Naive B cell (primary cell): ENCODE measurements around the gene CLCN6. TPM values are rescaled to one million over a fixed set of nuclear protein-coding genes. Genes with fewer than 3 reads are reported as not detected.
A peak's percentile ranks its signal among the peaks of the same experiment; 100 is the strongest.

Experiments
- ATAC-seq, 2 donors: fragments of 150-1000 bp; cut with Tn5 transposase; 2 replicates each; pipeline ENCODE4 v1.10.0; 2021; ENCODE audit warnings: low read depth in 2 of 2, mild to moderate bottlenecking in 2 of 2, moderate library complexity in 2 of 2
- DNase-seq: peaks from one replicate; pipeline ENCODE4 v3.0.0; 2022
- H3K27ac Mint-ChIP-seq, 6 donors: one replicate each; pipeline ENCODE4 v1.8.0; 2020 to 2022; ENCODE audit warnings: mild to moderate bottlenecking in 6 of 6, mixed read lengths in 6 of 6, moderate library complexity in 5 of 6, inconsistent platforms in 2 of 6
- H3K27me3 Mint-ChIP-seq, 3 donors: one replicate each; pipeline ENCODE4 v1.8.0; 2021 to 2022; ENCODE audit warnings: mixed read lengths in 3 of 3, mild to moderate bottlenecking in 1 of 3
- H3K36me3 Mint-ChIP-seq, 2 donors: one replicate each; pipeline ENCODE4 v1.8.0; 2020 to 2022; ENCODE audit warnings: mixed read lengths in 2 of 2, inconsistent platforms in 1 of 2, mild to moderate bottlenecking in 1 of 2
- H3K4me1 Mint-ChIP-seq, 3 donors: one replicate each; pipeline ENCODE4 v1.8.0; 2020 to 2022; ENCODE audit warnings: mixed read lengths in 3 of 3, inconsistent platforms in 1 of 3, mild to moderate bottlenecking in 1 of 3, moderate library complexity in 1 of 3
- H3K4me3 Mint-ChIP-seq, 8 donors: one replicate each; pipeline ENCODE4 v1.8.0; 2020 to 2022; ENCODE audit warnings: mild to moderate bottlenecking in 8 of 8, mixed read lengths in 8 of 8, moderate library complexity in 8 of 8, inconsistent platforms in 2 of 8
- H3K9me3 Mint-ChIP-seq, 7 donors: one replicate each; pipeline ENCODE4 v1.8.0; 2020 to 2022; ENCODE audit warnings: mixed read lengths in 7 of 7, mild to moderate bottlenecking in 5 of 7, inconsistent platforms in 2 of 7, moderate library complexity in 1 of 7
- polyA plus RNA-seq, 6 donors: library from polyadenylated mRNA; unstranded; fragments of 300-500 nt; fragmentation: Illumina TruSeq; gene quantifications; one replicate each; pipeline ENCODE4 v1.2.3, GENCODE V29; 2021; ENCODE audit warnings: low read depth in 6 of 6

The CLCN6 gene
- 10 to 100 TPM in 2 of 6 donors, 1 to 10 TPM in 4; 1.9 to 19.0 (median 9.1) TPM for polyA plus RNA-seq

DNA sequence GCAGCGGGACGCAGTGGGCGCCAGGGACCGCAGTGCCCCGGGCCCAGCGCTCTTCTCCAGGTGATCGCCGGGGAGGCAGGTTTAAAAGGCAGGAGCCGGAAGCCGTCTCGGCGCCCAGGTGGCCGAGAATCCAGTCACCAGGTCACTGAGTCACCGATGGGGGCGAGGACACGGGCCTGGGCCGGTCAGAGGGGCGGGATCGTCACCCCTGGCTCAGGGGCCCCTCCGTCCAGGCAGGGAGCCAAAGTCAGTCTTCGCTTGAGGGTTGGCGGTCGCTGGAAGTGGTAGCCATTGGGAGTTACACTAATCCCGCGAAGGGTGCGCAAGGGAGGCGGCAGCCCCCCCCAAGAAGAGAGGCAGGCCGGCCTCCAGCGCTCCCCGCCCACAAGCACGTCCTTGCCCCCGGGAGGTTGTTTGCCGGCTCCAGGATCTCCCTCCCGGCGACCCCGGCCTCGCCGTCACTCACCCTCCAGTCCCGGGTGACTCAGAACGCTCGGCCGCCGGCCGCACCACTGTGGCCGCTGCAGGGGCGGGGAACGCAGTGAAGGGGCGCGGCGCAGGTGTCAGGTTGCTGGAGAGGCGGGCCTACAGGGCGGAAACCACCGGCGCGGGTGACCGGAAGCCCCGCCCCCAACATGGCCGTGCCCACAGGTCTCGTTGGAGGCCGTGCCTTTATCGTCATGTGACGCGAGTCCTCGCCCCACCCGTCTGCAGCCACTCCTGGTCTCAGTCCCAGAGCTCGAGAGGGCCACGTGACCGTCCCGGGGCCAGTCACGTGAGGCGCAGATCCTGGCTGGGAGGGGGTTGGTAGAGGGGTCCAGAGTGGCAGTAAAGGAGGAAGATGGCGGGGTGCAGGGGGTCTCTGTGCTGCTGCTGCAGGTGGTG, at the start of gene CLCN6, which contains the start of gene MTHFR:
CLCN6 (plus strand) TSS at position 770 of the 885 bp plus-strand sequence; CDS start at position 842, 72 bp downstream.
MTHFR (minus strand) TSS at position 543 of the 885 bp plus-strand sequence. CDS start 2,848 bp downstream, outside the sequence.
- Mint-ChIP-seq H3K9me3 (no peaks in the 10 kb centered on the region), H3K36me3 (peaks cover 0 to 4% of the 10 kb centered on the region in 2 donors), H3K4me1 (peaks cover 58 to 84% (median 73%) of the 10 kb centered on the region in 3 donors), H3K27me3 (no peaks in the 10 kb centered on the region), H3K4me3 (peak within 1 kb of the TSS; percentile 89 to 100 (median 97)), H3K27ac (peak within 1 kb of the TSS; percentile 98 to 100 (median 99))
- ATAC-seq (peak; percentile 82 to 84), DNase-seq (peak; percentile 100)

DNA sequence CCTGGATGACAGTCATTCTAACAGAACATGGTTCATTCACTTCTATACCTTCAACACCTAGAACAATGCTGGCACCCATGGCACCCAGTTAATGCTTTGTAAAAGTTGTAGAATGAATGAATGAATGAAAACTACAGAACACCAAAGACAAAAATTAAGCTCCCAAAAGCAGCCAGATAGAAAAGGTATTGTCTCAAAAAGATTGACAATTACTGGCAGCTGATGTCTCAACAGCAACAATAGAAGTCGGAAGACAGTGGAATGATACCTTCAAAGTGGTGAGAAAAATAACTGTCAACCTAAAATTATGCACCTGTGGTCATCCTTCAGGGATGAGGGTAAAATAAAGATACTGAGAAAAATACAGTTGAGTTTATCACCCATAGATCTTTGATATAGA, 48.9 kb upstream of the CLCN6 start:
- Mint-ChIP-seq H3K4me3 (no peak overlapping the region), H3K36me3 (peaks cover 0 to 8% of the 10 kb centered on the region in 2 donors), H3K9me3 (peaks cover 0 to 2% (median 0%) of the 10 kb centered on the region in 7 donors), H3K27me3 (peaks cover 8 to 33% (median 29%) of the 10 kb centered on the region in 3 donors), H3K27ac (no peak overlapping the region), H3K4me1 (peaks cover 0 to 8% (median 0%) of the 10 kb centered on the region in 3 donors)
- ATAC-seq (no peak), DNase-seq (no peak)

DNA sequence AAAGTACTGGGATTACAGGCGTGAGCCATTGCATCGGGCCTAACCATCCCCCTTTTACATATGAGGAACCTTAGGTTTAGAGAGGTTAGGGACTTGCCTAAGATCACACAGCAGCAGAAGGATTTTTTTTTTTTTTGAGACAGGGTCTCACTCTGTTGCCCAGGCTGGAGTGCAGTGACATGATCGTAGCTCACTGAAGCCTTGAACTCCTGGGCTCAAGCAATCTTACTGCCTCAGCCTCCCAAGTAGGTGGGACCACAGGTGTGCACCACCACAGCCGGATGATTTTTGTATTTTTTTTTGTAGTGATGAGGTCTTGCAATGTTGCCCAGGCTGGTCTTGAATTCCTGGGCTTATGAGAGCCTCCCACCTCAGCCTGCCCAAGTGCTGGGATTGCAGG, 46.2 kb upstream of the CLCN6 start:
- peak overlapping the region in 2 of 8 donors; percentile 7 to 25 for H3K4me3 Mint-ChIP-seq
- H3K9me3 Mint-ChIP-seq: peaks cover 0 to 2% (median 0%) of the 10 kb centered on the region in 7 donors
- H3K36me3 Mint-ChIP-seq: peaks cover 0 to 8% of the 10 kb centered on the region in 2 donors
- DNase-seq (no peak), ATAC-seq (no peak)
- H3K27me3 Mint-ChIP-seq: peaks cover 8 to 54% (median 44%) of the 10 kb centered on the region in 3 donors
- peaks cover 8% of the 10 kb centered on the region in 3 donors for H3K4me1 Mint-ChIP-seq
- no peak overlapping the region for H3K27ac Mint-ChIP-seq

GRCh38 chr1:11761285-11761684, 44.7 kb upstream of the CLCN6 start:
- Mint-ChIP-seq H3K27me3 (peaks cover 8 to 57% (median 45%) of the 10 kb centered on the region in 3 donors), H3K4me3 (peak overlapping the region in 3 of 8 donors; percentile 2 to 46 (median 16)), H3K36me3 (peaks cover 0 to 8% of the 10 kb centered on the region in 2 donors), H3K9me3 (peaks cover 0 to 2% (median 0%) of the 10 kb centered on the region in 7 donors), H3K27ac (no peak overlapping the region), H3K4me1 (peaks cover 8% of the 10 kb centered on the region in 3 donors)
- no peak for ATAC-seq
- no peak for DNase-seq

GRCh38 chr1:11761988-11762406, 44.0 kb upstream of the CLCN6 start, which contains the start of gene C1orf167:
C1orf167 (plus strand) TSS chr1:11762193; CDS start chr1:11764401, 2,208 bp downstream.
- ATAC-seq: peak in 1 of 2 donors; percentile 52
- Mint-ChIP-seq H3K27ac (peak within 1 kb of the TSS in 2 of 6 donors; percentile 38 to 58), H3K36me3 (peaks cover 0 to 8% of the 10 kb centered on the region in 2 donors), H3K4me3 (peak within 1 kb of the TSS in 6 of 8 donors; percentile 26 to 86 (median 46)), H3K27me3 (peaks cover 6 to 50% (median 44%) of the 10 kb centered on the region in 3 donors), H3K9me3 (peaks cover 0 to 2% (median 0%) of the 10 kb centered on the region in 7 donors), H3K4me1 (peaks cover 8% of the 10 kb centered on the region in 3 donors)
- DNase-seq: no peak

DNA sequence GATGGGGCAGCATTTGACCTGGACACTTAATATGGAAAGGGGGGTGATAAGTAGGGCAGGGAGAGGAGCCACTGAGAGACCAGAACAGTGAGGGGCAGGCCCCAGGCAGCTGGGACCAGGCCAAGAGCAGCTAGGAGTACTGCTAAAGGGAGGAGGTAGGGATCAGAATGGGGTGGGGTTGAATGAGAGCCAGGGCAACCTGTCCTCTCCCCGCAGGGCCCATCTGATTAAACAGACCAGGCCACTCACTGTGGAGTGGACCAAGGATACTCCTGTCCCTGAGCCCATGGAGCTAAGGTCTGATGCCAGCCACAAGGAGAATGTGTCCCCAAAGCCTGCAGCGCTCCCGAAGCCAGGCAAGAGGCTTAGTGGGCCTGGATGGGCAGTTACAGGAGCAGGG, 41.9 kb upstream of the CLCN6 start:
- H3K36me3 Mint-ChIP-seq: peaks cover 0 to 8% of the 10 kb centered on the region in 2 donors
- DNase-seq (no peak), ATAC-seq (no peak)
- peaks cover 8% of the 10 kb centered on the region in 3 donors for H3K4me1 Mint-ChIP-seq
- peaks cover 4 to 49% (median 41%) of the 10 kb centered on the region in 3 donors for H3K27me3 Mint-ChIP-seq
- H3K27ac Mint-ChIP-seq: no peak overlapping the region
- peaks cover 0 to 2% (median 0%) of the 10 kb centered on the region in 7 donors for H3K9me3 Mint-ChIP-seq
- no peak overlapping the region for H3K4me3 Mint-ChIP-seq

GRCh38 chr1:11764519-11764918, 41.5 kb upstream of the CLCN6 start:
- DNase-seq (no peak), ATAC-seq (no peak)
- Mint-ChIP-seq H3K4me1 (peaks cover 8% of the 10 kb centered on the region in 3 donors), H3K4me3 (no peak overlapping the region), H3K27me3 (peaks cover 4 to 49% (median 41%) of the 10 kb centered on the region in 3 donors), H3K36me3 (peaks cover 0 to 8% of the 10 kb centered on the region in 2 donors), H3K9me3 (peaks cover 0 to 2% (median 0%) of the 10 kb centered on the region in 7 donors), H3K27ac (no peak overlapping the region)

- Mint-ChIP-seq H3K36me3 (peaks cover 0 to 7% of the 10 kb centered on the region in 2 donors), H3K27ac (peak overlapping the region in 2 of 6 donors; percentile 12 to 22), H3K27me3 (peaks cover 4 to 39% (median 34%) of the 10 kb centered on the region in 3 donors), H3K4me3 (no peak overlapping the region), H3K4me1 (peaks cover 8% of the 10 kb centered on the region in 3 donors), H3K9me3 (peaks cover 0 to 2% (median 0%) of the 10 kb centered on the region in 7 donors)
- ATAC-seq (no peak), DNase-seq (no peak)
These were observed 40.1 kb upstream of the CLCN6 start for GRCh38 chr1:11765661-11766428.

- Mint-ChIP-seq H3K4me3 (no peak overlapping the region), H3K36me3 (peaks cover 0 to 1% of the 10 kb centered on the region in 2 donors), H3K27me3 (peaks cover 0 to 33% (median 28%) of the 10 kb centered on the region in 3 donors), H3K27ac (no peak overlapping the region), H3K4me1 (peaks cover 4 to 8% (median 8%) of the 10 kb centered on the region in 3 donors), H3K9me3 (no peaks in the 10 kb centered on the region)
- DNase-seq (no peak), ATAC-seq (no peak)
These were observed 39.6 kb upstream of the CLCN6 start for GRCh38 chr1:11766429-11766776.

DNA sequence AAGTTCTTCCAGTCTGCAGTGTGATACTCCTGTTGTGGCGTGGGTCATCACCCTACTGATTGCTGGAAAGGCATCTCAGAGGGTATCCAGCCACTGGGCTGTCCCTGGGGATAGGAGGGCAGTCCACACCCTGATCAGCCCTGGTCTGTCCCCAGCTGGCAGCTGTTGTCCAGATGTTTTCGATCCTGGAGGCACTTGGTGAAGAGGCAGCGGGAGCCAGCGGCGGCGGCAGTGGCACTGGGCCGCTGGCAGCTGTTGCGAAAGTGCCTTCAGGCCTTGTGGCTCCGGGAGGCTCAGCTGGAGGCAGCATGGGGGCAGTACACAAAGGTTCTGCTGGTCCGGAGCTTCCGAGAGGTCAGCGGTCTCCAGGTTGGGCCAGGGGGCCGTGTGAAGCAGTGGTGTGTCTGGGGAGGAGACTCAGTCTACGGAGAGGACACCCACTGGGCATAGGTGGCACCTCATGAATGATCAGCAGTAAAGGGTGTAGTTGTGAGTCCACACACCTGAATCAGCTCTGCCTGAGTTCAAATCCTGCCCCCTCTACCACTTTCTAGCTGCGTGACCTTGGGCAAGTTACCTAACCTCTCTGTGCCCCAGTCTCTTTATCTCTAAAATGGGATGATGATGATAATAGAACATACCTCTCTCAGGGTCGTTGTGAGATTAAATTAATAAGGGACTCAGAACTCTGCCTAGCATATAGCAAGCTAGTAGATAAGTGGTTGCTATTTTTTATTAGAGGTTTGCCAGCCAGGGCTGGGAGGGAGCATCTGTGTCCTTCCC, 37.9 kb upstream of the CLCN6 start:
- no peak overlapping the region for H3K27ac Mint-ChIP-seq
- no peak for ATAC-seq
- peaks cover 0 to 6% (median 0%) of the 10 kb centered on the region in 3 donors for H3K4me1 Mint-ChIP-seq
- no peaks in the 10 kb centered on the region for H3K36me3 Mint-ChIP-seq
- peaks cover 0 to 16% (median 11%) of the 10 kb centered on the region in 3 donors for H3K27me3 Mint-ChIP-seq
- no peaks in the 10 kb centered on the region for H3K9me3 Mint-ChIP-seq
- no peak for DNase-seq
- no peak overlapping the region for H3K4me3 Mint-ChIP-seq

GRCh38 chr1:11768821-11769220, 37.2 kb upstream of the CLCN6 start:
- Mint-ChIP-seq H3K9me3 (no peaks in the 10 kb centered on the region), H3K4me1 (peaks cover 0 to 6% (median 0%) of the 10 kb centered on the region in 3 donors), H3K4me3 (no peak overlapping the region), H3K36me3 (no peaks in the 10 kb centered on the region), H3K27ac (no peak overlapping the region), H3K27me3 (peaks cover 0 to 9% (median 7%) of the 10 kb centered on the region in 3 donors)
- DNase-seq (no peak), ATAC-seq (no peak)

DNA sequence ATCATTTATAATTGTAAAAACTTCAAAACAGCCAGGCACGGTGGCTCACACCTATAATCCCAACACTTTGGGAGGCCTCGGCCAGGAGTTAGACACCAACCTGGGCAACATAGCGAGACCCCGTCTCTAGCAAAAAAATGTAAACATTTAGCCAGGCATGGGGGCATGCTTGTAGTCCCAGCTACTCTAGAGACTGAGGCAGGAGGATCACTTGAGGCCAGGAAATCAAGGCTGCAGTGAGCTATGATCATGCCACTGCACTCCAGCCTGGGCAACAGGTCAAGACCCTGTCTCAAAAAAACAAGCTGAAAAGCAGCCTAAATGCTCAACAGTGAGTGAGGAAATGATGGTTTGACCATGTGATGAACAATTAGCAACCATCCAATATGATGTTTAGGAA, 36.7 kb upstream of the CLCN6 start:
- H3K27ac Mint-ChIP-seq: no peak overlapping the region
- no peak overlapping the region for H3K4me3 Mint-ChIP-seq
- no peaks in the 10 kb centered on the region for H3K36me3 Mint-ChIP-seq
- H3K9me3 Mint-ChIP-seq: no peaks in the 10 kb centered on the region
- ATAC-seq (no peak), DNase-seq (no peak)
- H3K4me1 Mint-ChIP-seq: peaks cover 0 to 6% (median 0%) of the 10 kb centered on the region in 3 donors
- peaks cover 0 to 8% (median 6%) of the 10 kb centered on the region in 3 donors for H3K27me3 Mint-ChIP-seq
